B cell (primary cell): ENCODE measurements around the gene TWNK. TPM values are rescaled to one million over a fixed set of nuclear protein-coding genes. Genes with fewer than 3 reads are reported as not detected.

Source experiments
- ATAC-seq: fragments of 200-7000 bp; cut with Tn5 transposase; one replicate; pipeline ENCODE4 v1.10.0; 2021; ENCODE audit warnings: low read depth, mild to moderate bottlenecking, moderate number of reproducible peaks, moderate library complexity
- CTCF ChIA-PET: fragments of 350-600 bp; sonication (Branson Sonifier 250); formaldehyde crosslinking; loops from one replicate; lab custom pipeline; 2021; ENCODE audit warnings: antibody characterized with exemption, inconsistent platforms; lab: Charles Lee
- POLR2A ChIA-PET: fragments of 350-600 bp; sonication (Branson Sonifier 250); formaldehyde crosslinking; loops from one replicate; lab custom pipeline; 2021; ENCODE audit warnings: antibody characterized with exemption; lab: Charles Lee
- DNase-seq: peaks from one replicate; pipeline ENCODE4 v3.0.0; 2013
- H2AFZ ChIP-seq: 2 replicates; pipeline ENCODE4 v1.6.1; 2012; ENCODE audit warnings: mild to moderate bottlenecking, low read depth, low read length; ENCODE audit not compliant: insufficient read depth, poor library complexity, severe bottlenecking
- H3K27ac ChIP-seq, 2 donors: 1 replicate in 1 of 2; 2 replicates in 1 of 2; pipeline ENCODE4 v1.5.1; 2012 to 2013; ENCODE audit warnings: low read length in 2 of 2, mild to moderate bottlenecking in 2 of 2, moderate library complexity in 1 of 2
- H3K27me3 ChIP-seq, 4 experiments: fragments of 200-600 bp in 1 of 4; sonication (generic) in 1 of 4; replicated peaks in 1 of 4; 1 replicate in 2 of 4; 2 replicates in 2 of 4; pipeline versions ENCODE4 v1.6.1 to v1.7.0; 2013 to 2016; ENCODE audit warnings: low read length in 3 of 4, mild to moderate bottlenecking in 2 of 4, mixed read lengths in 1 of 4, moderate library complexity in 1 of 4; ENCODE audit not compliant: insufficient read depth in 4 of 4, control insufficient read depth in 3 of 4; ENCODE audit errors: control extremely low read depth in 1 of 4
- H3K36me3 ChIP-seq, 2 experiments: replicated peaks in 1 of 2; 1 replicate in 1 of 2; 2 replicates in 1 of 2; pipeline versions ENCODE4 v1.6.1 to v1.7.1; 2013; ENCODE audit warnings: low read length in 1 of 2; ENCODE audit not compliant: insufficient read depth in 2 of 2, control insufficient read depth in 1 of 2; ENCODE audit errors: control extremely low read depth in 1 of 2, extremely low read depth in 1 of 2
- H3K4me1 ChIP-seq, 2 donors: fragments of 200-600 bp in 1 of 2; sonication (generic) in 1 of 2; 1 replicate in 1 of 2; 2 replicates in 1 of 2; pipeline versions ENCODE4 v1.5.1 to v1.6.1; 2013 to 2017; ENCODE audit warnings: low read length in 2 of 2; ENCODE audit not compliant: control insufficient read depth in 2 of 2, insufficient read depth in 2 of 2
- H3K4me2 ChIP-seq: replicated peaks from 2 replicates; pipeline ENCODE3; 2012; ENCODE audit warnings: mild to moderate bottlenecking, low read depth, low read length; ENCODE audit not compliant: poor library complexity, severe bottlenecking
- H3K4me3 ChIP-seq, 5 experiments: fragments of 200-600 bp in 1 of 5; sonication (generic) in 1 of 5; 1 replicate in 3 of 5; 2 replicates in 2 of 5; pipeline versions ENCODE4 v1.5.1 to v1.7.0; 2011 to 2016; ENCODE audit warnings: low read length in 4 of 5, mild to moderate bottlenecking in 4 of 5, low read depth in 2 of 5, control low read depth in 1 of 5, moderate library complexity in 1 of 5; ENCODE audit not compliant: insufficient read depth in 1 of 5; ENCODE audit errors: control extremely low read depth in 1 of 5, extremely low read depth in 1 of 5
- H3K79me2 ChIP-seq: fragments of 200-600 bp; sonication (generic); one replicate; pipeline ENCODE4 v1.6.0; 2016; ENCODE audit warnings: low read length; ENCODE audit not compliant: control insufficient read depth, insufficient read depth
- H3K9ac ChIP-seq: fragments of 200-600 bp; sonication (generic); 2 replicates; pipeline ENCODE4 v1.6.1; 2017; ENCODE audit warnings: mild to moderate bottlenecking, low read length, moderate library complexity
- H3K9me3 ChIP-seq, 3 donors: one replicate each; pipeline versions ENCODE4 v1.6.1 to v1.7.1; 2013; ENCODE audit warnings: low read length in 2 of 3; ENCODE audit not compliant: control insufficient read depth in 2 of 3, insufficient read depth in 1 of 3; ENCODE audit errors: control extremely low read depth in 1 of 3
- H4K20me1 ChIP-seq: 2 replicates; pipeline ENCODE4 v1.6.0; 2012; ENCODE audit warnings: mild to moderate bottlenecking, low read length; ENCODE audit not compliant: insufficient read depth, control insufficient read depth, poor library complexity, severe bottlenecking
- H3K27ac Mint-ChIP-seq: one replicate; pipeline ENCODE4 v1.8.0; 2021; ENCODE audit warnings: mixed read lengths
- H3K27me3 Mint-ChIP-seq: one replicate; pipeline ENCODE4 v1.8.0; 2021; ENCODE audit warnings: mixed read lengths
- H3K4me1 Mint-ChIP-seq: one replicate; pipeline ENCODE4 v1.8.0; 2021; ENCODE audit warnings: mixed read lengths
- H3K4me3 Mint-ChIP-seq: one replicate; pipeline ENCODE4 v1.8.0; 2021; ENCODE audit warnings: mixed read lengths
- H3K9me3 Mint-ChIP-seq: one replicate; pipeline ENCODE4 v1.8.0; 2022; ENCODE audit warnings: mixed read lengths; ENCODE audit not compliant: insufficient read depth
- CTCF ChIP-seq: fragments of 200-600 bp; IDR thresholded peaks from one replicate; pipeline ENCODE4 v1.8.0; 2022; ENCODE audit warnings: antibody characterized with exemption, mild to moderate bottlenecking
- EZH2 ChIP-seq: IDR thresholded peaks from 2 replicates; pipeline ENCODE4 v1.6.1; 2012; ENCODE audit warnings: borderline replicate concordance, low read depth, mild to moderate bottlenecking, moderate library complexity, low read length; ENCODE audit not compliant: insufficient read depth, poor library complexity, severe bottlenecking
- WGBS: methylation state at CpG from one replicate; pipeline ENCODE4 v1.1.5; 2013; ENCODE audit warnings: missing lambda C conversion rate; ENCODE audit not compliant: insufficient coverage; 5-methylcytosine and 5-hydroxymethylcytosine counted together
- intact Hi-C: fragments of 100-400 bp; cut with micrococcal nuclease; formaldehyde crosslinking; loops from one replicate; pipeline ENCODE4 v1.10.0; 2022
- polyA plus RNA-seq: library from polyadenylated mRNA; depleted of rRNA; stranded (reverse); fragments of >200 nt; gene quantifications from 2 replicates; pipeline ENCODE4 v1.2.3, GENCODE V29; 2012
- total RNA-seq, 2 donors: library from RNA; stranded (reverse); fragments of 120-200 nt in 1 of 2; gene quantifications; 1 replicate in 1 of 2; 2 replicates in 1 of 2; pipeline versions ENCODE4 v1.2.3 to v1.2.4, GENCODE V29; 2013 to 2022

TWNK gene
- total and polyA plus RNA-seq, 2 donors (not counting 1 experiment from before 2014, with no cell fraction given), result 7.2 to 11.8 TPM

- TF ChIP-seq CTCF, result no peak
- no peak for TF ChIP-seq EZH2
- H3K27me3 ChIP-seq, result no peaks in the 10 kb centered on the region
- H3K79me2 ChIP-seq, result no peaks in the 10 kb centered on the region
- no peak overlapping the region for H3K27ac ChIP-seq
- Mint-ChIP-seq H3K27ac (no peak overlapping the region), H3K4me1 (peaks cover 16% of the 10 kb centered on the region), H3K27me3 (no peaks in the 10 kb centered on the region), H3K9me3 (no peaks in the 10 kb centered on the region), H3K4me3 (peak overlapping the region; percentile 63)
- no peak overlapping the region for H3K4me3 ChIP-seq
- H4K20me1 ChIP-seq, result no peaks in the 10 kb centered on the region
- H3K4me1 ChIP-seq, result peaks cover 13 to 17% of the 10 kb centered on the region in 2 donors
- peaks cover 0 to 5% of the 10 kb centered on the region in 2 experiments for H3K36me3 ChIP-seq
- ATAC-seq (no peak), DNase-seq (no peak)
- intact Hi-C loops, result loop anchor here (2.0 kb wide), 1 partner anchor 16 kb away; the partner anchor contains the start of genes MRPL43 and TWNK
- no peak overlapping the region for H2AFZ ChIP-seq
- no peaks in the 10 kb centered on the region for H3K9me3 ChIP-seq
- no peak overlapping the region for H3K9ac ChIP-seq
- WGBS, result 87% methylated on average over 3 of the region's 4 CpGs
- no peak overlapping the region for H3K4me2 ChIP-seq
- ChIA-PET POLR2A (no interaction called here), CTCF (no interaction called here)
Observed at GRCh38 chr10:100970914-100971811, 16.2 kb upstream of the TWNK start.
